Measurements from ENCODE around the gene ADD2.

The ADD2 gene

GRCh38 chr2:70670202-70670601 lies 97.8 kb downstream of the ADD2 start:
- TF ChIP-seq CTCF (IDR thresholded peaks at IDR 0.05; ENCODE audit: low read depth, low read length): no peak
- no peak for DNase-seq (ENCODE audit: low read depth in 2 of 2)
- H3K4me3 ChIP-seq (replicated peaks in 1 of 2; ENCODE audit: low read depth in 2 of 2, low read length in 2 of 2): no peak overlapping the region

- H3K4me3 ChIP-seq (replicated peaks in 1 of 2; ENCODE audit: low read depth in 2 of 2, low read length in 2 of 2): no peak overlapping the region
- TF ChIP-seq CTCF (IDR thresholded peaks at IDR 0.05; ENCODE audit: low read depth, low read length): no peak
- DNase-seq (ENCODE audit: low read depth in 2 of 2): no peak
Observed at GRCh38 chr2:70668911-70669310, 99.1 kb downstream of the ADD2 start.

GRCh38 chr2:70668432-70668831 lies 99.6 kb downstream of the ADD2 start:
- TF ChIP-seq CTCF (IDR thresholded peaks at IDR 0.05; ENCODE audit: low read depth, low read length): no peak
- DNase-seq (ENCODE audit: low read depth in 2 of 2): no peak
- H3K4me3 ChIP-seq (replicated peaks in 1 of 2; ENCODE audit: low read depth in 2 of 2, low read length in 2 of 2): no peak overlapping the region

GRCh38 chr2:70664525-70664924 lies 103.5 kb downstream of the ADD2 start:
- no peak for TF ChIP-seq CTCF (IDR thresholded peaks at IDR 0.05; ENCODE audit: low read depth, low read length)
- no peak for DNase-seq (ENCODE audit: low read depth in 2 of 2)
- no peak overlapping the region for H3K4me3 ChIP-seq (replicated peaks in 1 of 2; ENCODE audit: low read depth in 2 of 2, low read length in 2 of 2)

GRCh38 chr2:70663411-70663810 lies 104.6 kb downstream of the ADD2 start:
- no peak for TF ChIP-seq CTCF (IDR thresholded peaks at IDR 0.05; ENCODE audit: low read depth, low read length)
- no peak overlapping the region for H3K4me3 ChIP-seq (replicated peaks in 1 of 2; ENCODE audit: low read depth in 2 of 2, low read length in 2 of 2)
- DNase-seq (ENCODE audit: low read depth in 2 of 2): no peak

GRCh38 chr2:70659551-70659950 lies 108.4 kb downstream of the ADD2 start:
- no peak for DNase-seq (ENCODE audit: low read depth in 2 of 2)
- no peak for TF ChIP-seq CTCF (IDR thresholded peaks at IDR 0.05; ENCODE audit: low read depth, low read length)
- no peak overlapping the region for H3K4me3 ChIP-seq (replicated peaks in 1 of 2; ENCODE audit: low read depth in 2 of 2, low read length in 2 of 2)

- no peak for TF ChIP-seq CTCF (IDR thresholded peaks at IDR 0.05; ENCODE audit: low read depth, low read length)
- no peak for DNase-seq (ENCODE audit: low read depth in 2 of 2)
- H3K4me3 ChIP-seq (replicated peaks in 1 of 2; ENCODE audit: low read depth in 2 of 2, low read length in 2 of 2): no peak overlapping the region
Observed at GRCh38 chr2:70658476-70658875, 109.5 kb downstream of the ADD2 start.

Measured in cardiac fibroblast (primary cell).